ENCODE results near the gene WEE1.

- no peak for TF ChIP-seq CTCF (IDR thresholded peaks at IDR 0.05; ENCODE audit: insufficient read depth, low read depth, low read length)
- no peak for TF ChIP-seq EZH2 (IDR thresholded peaks at IDR 0.05; ENCODE audit: insufficient read depth, low read length)
Measured at GRCh38 chr11:9601037-9601875, 27.8 kb downstream of the WEE1 start.
